GM12874 (cell line): ENCODE measurements around the gene LRRC49.

Experiments
- TF ChIP-seq, protein P1 (sequence below): IDR thresholded peaks from 2 replicates; pipeline ENCODE4 v1.5.1; 2011; ENCODE audit warnings: low read depth, mild to moderate bottlenecking, control low read depth, low read length, moderate library complexity; ENCODE audit not compliant: insufficient read depth

The LRRC49 gene

DNA sequence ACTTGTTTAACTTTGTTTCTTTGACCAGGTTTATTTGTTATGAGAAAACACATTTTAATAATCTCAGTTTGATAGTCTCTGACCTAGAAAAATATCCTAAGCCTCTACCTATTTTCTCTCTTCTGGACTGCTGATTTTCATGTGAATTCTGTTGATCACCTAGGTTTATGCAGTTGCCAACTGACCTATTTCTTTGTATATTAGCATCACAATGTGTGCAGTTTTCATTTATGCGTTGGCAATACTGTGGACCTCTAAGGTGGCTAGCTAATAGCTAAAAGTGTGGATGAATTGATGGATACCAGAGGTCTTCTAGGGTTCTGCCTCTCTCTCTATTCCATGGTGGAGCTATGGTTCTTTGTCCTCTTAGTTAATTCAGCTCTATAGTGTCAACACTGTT, 72.1 kb downstream of the LRRC49 start:
- TF ChIP-seq, protein P1, sequence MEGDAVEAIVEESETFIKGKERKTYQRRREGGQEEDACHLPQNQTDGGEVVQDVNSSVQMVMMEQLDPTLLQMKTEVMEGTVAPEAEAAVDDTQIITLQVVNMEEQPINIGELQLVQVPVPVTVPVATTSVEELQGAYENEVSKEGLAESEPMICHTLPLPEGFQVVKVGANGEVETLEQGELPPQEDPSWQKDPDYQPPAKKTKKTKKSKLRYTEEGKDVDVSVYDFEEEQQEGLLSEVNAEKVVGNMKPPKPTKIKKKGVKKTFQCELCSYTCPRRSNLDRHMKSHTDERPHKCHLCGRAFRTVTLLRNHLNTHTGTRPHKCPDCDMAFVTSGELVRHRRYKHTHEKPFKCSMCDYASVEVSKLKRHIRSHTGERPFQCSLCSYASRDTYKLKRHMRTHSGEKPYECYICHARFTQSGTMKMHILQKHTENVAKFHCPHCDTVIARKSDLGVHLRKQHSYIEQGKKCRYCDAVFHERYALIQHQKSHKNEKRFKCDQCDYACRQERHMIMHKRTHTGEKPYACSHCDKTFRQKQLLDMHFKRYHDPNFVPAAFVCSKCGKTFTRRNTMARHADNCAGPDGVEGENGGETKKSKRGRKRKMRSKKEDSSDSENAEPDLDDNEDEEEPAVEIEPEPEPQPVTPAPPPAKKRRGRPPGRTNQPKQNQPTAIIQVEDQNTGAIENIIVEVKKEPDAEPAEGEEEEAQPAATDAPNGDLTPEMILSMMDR, result no peak

DNA sequence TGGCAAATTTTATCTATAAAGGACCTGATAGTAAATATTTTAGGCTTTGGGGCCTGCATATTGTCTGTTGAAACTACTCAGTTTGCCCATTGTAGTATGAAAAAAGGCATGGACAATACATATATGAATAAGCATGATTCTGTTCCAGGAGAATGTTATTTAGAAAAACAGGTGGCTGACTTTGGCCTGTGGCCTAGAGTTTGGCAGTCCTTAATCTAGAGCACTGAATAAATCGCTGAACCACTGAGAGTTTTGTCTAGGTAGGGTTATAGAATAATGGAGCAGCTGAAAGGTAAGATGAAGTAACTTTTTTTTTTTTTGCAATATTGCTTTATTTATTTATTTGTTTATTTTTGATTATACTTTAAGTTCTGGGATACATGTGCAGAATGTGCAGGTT, 75.0 kb downstream of the LRRC49 start:
- TF ChIP-seq, protein P1, result no peak

DNA sequence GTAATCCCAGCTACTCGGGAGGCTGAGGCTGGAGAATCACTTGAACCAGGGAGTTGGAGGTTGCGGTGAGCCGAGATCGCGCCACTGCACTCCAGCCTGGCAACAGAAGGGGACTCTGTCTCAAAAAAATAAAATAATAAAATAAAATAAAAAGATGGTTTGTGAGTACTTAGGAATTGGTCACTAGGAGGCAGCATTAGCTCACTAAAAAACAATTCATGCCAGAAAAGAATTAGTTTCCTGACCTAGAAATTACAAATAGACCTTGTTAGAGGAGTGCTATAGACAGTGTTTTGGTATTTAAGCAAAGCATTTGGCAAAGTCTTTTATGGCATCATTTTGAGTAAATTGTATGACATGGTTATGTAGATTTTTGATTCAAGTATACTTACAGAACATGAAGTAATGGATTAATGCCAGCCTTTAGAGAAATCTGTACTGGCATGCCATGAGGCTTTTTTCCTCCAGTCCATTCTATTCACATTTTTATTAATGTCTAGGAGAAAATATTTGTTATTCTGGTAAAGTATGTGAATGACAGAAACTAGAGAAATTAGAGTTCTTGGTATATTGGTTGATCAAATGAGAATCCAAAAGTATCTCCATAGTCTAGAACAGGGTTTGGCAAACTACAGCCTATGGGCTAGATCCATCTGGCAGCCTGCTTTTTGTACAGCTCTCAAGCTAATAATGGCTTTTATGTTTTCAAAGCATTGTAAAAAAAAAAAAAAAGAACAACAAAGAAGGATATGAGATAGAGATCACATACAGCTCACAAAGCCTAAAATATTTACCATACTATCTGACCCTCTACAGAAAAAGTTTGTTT, 81.6 kb downstream of the LRRC49 start:
- TF ChIP-seq, protein P1, result no peak

DNA sequence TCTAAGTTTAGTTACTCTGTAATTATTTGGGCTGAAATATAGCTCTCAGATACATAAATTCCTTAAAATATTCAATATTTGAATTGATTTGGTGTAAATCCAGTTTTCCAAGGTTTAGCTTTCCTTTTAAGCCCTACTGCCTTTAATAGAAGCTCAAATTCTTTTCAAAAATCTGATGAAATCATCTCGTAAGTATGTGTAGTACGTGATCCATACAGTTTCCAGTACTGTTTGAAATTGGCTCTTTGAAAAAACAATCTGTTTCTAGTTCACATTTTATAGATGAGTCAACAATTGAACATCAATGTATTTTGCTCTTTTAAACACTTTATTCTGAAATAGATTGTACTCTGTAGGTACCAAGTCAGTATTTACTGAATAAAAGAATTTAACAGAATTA, 84.2 kb downstream of the LRRC49 start:
- TF ChIP-seq, protein P1, result no peak

DNA sequence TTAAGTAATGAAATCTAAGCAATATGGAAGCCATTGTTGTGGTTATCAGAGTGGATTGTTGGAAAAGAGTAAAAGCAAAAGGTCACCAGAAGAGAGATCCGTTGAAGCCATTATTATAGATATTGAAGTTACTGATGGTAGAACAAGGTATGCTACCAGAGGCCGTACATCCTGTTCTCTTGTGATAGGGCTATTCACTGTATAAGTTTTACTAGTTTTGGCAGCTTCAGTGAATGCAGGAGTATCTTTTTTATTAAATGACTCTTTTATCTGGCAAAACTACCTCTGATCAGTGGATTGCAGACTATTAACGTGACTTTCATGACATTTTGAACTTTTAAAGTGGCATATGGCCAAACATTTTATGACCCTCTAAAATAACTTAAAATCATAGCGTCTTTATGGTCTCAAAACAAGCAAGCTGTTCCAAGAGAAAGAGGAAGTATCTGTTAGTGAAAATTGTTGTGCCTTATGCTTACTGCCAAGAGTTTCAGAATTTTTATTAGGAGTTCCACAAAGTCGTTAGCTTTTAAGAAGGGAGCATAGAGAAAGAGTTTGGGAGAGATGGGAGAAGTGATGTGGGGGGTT, 102.9 kb downstream of the LRRC49 start:
- TF ChIP-seq, protein P1, result no peak

DNA sequence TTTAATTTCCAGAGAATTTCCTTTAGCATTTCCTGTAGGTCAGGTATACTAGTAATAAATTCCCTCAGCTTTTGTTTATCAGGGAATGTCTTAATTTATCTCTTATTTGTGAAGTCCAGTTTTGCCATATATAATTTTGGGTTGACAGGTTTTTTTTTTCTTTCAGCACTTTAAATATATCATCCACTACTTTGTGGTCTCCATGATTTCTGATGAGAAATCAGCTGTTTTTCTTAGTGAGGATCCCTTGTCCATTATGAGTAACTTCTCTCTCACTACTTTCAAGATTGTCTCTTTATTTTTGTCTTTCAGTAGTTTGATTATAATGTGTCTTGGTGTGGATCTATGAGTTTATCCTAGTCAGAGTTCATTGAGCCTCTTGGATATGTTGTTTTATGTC, 105.7 kb downstream of the LRRC49 start:
- TF ChIP-seq, protein P1, result no peak

DNA sequence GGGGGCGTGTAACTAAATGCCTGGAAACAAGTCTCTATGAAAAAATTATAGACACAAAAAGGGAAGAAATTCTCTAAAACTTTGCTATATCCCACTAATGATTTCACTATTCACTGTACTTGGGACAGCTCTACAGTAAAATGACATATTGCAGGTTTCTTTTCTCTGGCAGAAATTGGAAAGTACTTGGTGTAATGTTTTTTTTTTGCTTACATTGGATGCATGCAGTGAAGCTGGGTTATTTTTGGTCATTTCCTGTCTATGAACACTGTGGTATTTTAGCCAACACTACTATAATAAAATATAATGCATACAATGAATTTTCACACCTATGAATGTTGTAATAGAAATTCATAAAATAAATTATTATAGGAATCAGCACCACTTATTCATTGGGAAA, 109.7 kb downstream of the LRRC49 start:
- TF ChIP-seq, protein P1, result no peak
